ENCODE measurements around the gene BCAS1. TPM values are rescaled to one million over a fixed set of nuclear protein-coding genes. Genes with fewer than 3 reads are reported as not detected.

BCAS1 gene
- total and polyA plus RNA-seq, 2 donors from 2014 or later: 1.1 to 4.8 TPM

DNA sequence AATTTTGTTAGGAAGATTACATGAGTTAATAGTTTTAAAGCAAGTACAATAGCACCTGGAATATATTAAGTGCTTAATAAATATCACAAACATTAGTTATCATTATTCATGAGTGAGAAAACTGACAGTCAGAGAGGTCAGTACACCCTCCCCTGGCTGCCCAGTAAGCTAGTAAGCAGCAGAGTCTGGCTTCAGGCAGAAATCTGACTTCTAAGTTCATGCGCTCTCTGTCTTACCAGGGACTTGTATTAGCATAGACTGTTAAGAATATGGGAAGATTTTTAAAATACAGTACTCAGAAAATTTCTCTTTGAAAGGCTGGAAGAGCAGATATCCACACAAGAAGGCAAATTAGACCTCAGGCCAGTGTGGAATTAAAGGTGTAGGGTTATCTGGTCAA, 40.8 kb downstream of the BCAS1 start:
- Histone ChIP-seq H3K4me3 (ENCODE audit: low read length in 3 of 3) (no peak overlapping the region), H3K27ac (ENCODE audit: low read depth in 2 of 2, low read length in 2 of 2) (no peak overlapping the region), H3K27me3 (ENCODE audit: control insufficient read depth, insufficient read depth, low read length) (no peaks in the 10 kb centered on the region), H3K9me3 (ENCODE audit: control insufficient read depth in 2 of 3, insufficient read depth in 1 of 3, low read length in 3 of 3) (peaks cover 0 to 4% (median 1%) of the 10 kb centered on the region in 3 donors), H3K9ac (ENCODE audit: low read length in 3 of 3) (no peak overlapping the region), H3K4me1 (ENCODE audit: control insufficient read depth in 2 of 3, insufficient read depth in 2 of 3, low read depth in 1 of 3, low read length in 3 of 3) (no peaks in the 10 kb centered on the region), H3K36me3 (ENCODE audit: control insufficient read depth in 2 of 3, insufficient read depth in 3 of 3, low read length in 3 of 3) (no peaks in the 10 kb centered on the region)
- DNase-seq: no peak
- TF ChIP-seq, protein P1, sequence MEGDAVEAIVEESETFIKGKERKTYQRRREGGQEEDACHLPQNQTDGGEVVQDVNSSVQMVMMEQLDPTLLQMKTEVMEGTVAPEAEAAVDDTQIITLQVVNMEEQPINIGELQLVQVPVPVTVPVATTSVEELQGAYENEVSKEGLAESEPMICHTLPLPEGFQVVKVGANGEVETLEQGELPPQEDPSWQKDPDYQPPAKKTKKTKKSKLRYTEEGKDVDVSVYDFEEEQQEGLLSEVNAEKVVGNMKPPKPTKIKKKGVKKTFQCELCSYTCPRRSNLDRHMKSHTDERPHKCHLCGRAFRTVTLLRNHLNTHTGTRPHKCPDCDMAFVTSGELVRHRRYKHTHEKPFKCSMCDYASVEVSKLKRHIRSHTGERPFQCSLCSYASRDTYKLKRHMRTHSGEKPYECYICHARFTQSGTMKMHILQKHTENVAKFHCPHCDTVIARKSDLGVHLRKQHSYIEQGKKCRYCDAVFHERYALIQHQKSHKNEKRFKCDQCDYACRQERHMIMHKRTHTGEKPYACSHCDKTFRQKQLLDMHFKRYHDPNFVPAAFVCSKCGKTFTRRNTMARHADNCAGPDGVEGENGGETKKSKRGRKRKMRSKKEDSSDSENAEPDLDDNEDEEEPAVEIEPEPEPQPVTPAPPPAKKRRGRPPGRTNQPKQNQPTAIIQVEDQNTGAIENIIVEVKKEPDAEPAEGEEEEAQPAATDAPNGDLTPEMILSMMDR (IDR thresholded peaks at IDR 0.05; ENCODE audit: borderline replicate concordance, extremely low read depth, insufficient read depth): no peak
- intact Hi-C loops (cut with DNase I): no loop called here
- no peak for FAIRE-seq

DNA sequence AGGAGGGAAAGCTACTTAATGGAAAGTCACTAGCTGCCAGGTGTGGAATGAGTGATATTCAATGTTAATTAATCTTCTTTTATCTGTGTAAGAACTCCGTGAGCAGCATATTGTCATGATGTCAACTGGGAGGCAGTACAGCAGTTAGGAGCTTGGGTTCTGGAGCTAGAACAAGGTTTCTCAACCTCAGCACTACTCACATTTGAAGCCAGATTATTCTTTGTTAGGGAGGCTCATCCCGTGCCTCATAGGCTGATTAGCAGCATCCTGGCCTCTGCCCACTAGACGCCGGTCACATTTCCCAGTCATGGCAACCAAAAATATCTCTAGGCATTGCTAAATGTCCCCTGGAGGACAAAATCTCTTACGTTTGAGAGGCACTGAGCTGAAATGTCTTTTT, 41.2 kb downstream of the BCAS1 start:
- H3K9me3 ChIP-seq (ENCODE audit: control insufficient read depth in 2 of 3, insufficient read depth in 1 of 3, low read length in 3 of 3): peaks cover 0 to 4% (median 1%) of the 10 kb centered on the region in 3 donors
- intact Hi-C loops (cut with DNase I): no loop called here
- no peak for DNase-seq
- TF ChIP-seq, protein P1 (IDR thresholded peaks at IDR 0.05; ENCODE audit: borderline replicate concordance, extremely low read depth, insufficient read depth): no peak
- no peaks in the 10 kb centered on the region for H3K4me1 ChIP-seq (ENCODE audit: control insufficient read depth in 2 of 3, insufficient read depth in 2 of 3, low read depth in 1 of 3, low read length in 3 of 3)
- no peaks in the 10 kb centered on the region for H3K36me3 ChIP-seq (ENCODE audit: control insufficient read depth in 2 of 3, insufficient read depth in 3 of 3, low read length in 3 of 3)
- FAIRE-seq: no peak
- no peak overlapping the region for H3K27ac ChIP-seq (ENCODE audit: low read depth in 2 of 2, low read length in 2 of 2)
- H3K9ac ChIP-seq (ENCODE audit: low read length in 3 of 3): no peak overlapping the region
- H3K4me3 ChIP-seq (ENCODE audit: low read length in 3 of 3): no peak overlapping the region
- no peaks in the 10 kb centered on the region for H3K27me3 ChIP-seq (ENCODE audit: control insufficient read depth, insufficient read depth, low read length)

GRCh38 chr20:54028276-54029011, 42.0 kb downstream of the BCAS1 start:
- Histone ChIP-seq H3K4me3 (ENCODE audit: low read length in 3 of 3) (no peak overlapping the region), H3K9ac (ENCODE audit: low read length in 3 of 3) (no peak overlapping the region), H3K9me3 (ENCODE audit: control insufficient read depth in 2 of 3, insufficient read depth in 1 of 3, low read length in 3 of 3) (peaks cover 0 to 4% (median 1%) of the 10 kb centered on the region in 3 donors), H3K27me3 (ENCODE audit: control insufficient read depth, insufficient read depth, low read length) (no peaks in the 10 kb centered on the region), H3K4me1 (ENCODE audit: control insufficient read depth in 2 of 3, insufficient read depth in 2 of 3, low read depth in 1 of 3, low read length in 3 of 3) (no peaks in the 10 kb centered on the region), H3K36me3 (ENCODE audit: control insufficient read depth in 2 of 3, insufficient read depth in 3 of 3, low read length in 3 of 3) (no peaks in the 10 kb centered on the region), H3K27ac (ENCODE audit: low read depth in 2 of 2, low read length in 2 of 2) (no peak overlapping the region)
- intact Hi-C loops (cut with DNase I): no loop called here
- DNase-seq (no peak), FAIRE-seq (no peak)
- TF ChIP-seq, protein P1 (IDR thresholded peaks at IDR 0.05; ENCODE audit: borderline replicate concordance, extremely low read depth, insufficient read depth): no peak
